Neural progenitor cell (in vitro differentiated cells): ENCODE data around the gene CHST14. TPM values are rescaled to one million over a fixed set of nuclear protein-coding genes. Genes with fewer than 3 reads are reported as not detected.

ENCODE experiments used
- DNase-seq: peaks from one replicate; pipeline ENCODE4 v3.0.0-alpha.2; 2016; ENCODE audit warnings: low spot score
- H2AFZ ChIP-seq: fragments of 200-600 bp; sonication (generic); replicated peaks from 2 replicates; pipeline ENCODE4 v1.6.1; 2016; ENCODE audit warnings: antibody characterized with exemption
- H3F3A ChIP-seq: fragments of 200-600 bp; sonication (generic); 2 replicates; pipeline ENCODE4 v1.6.1; 2016; ENCODE audit warnings: antibody characterized with exemption, low read depth
- H3K27ac ChIP-seq: fragments of 200-600 bp; sonication (generic); 2 replicates; pipeline ENCODE4 v1.5.1; 2016; ENCODE audit warnings: mild to moderate bottlenecking
- H3K27me3 ChIP-seq: fragments of 200-600 bp; sonication (generic); 2 replicates; pipeline ENCODE4 v1.6.1; 2016; ENCODE audit warnings: mild to moderate bottlenecking, moderate library complexity
- H3K36me3 ChIP-seq: fragments of 200-600 bp; sonication (generic); 2 replicates; pipeline ENCODE4 v1.5.1; 2016
- H3K4me1 ChIP-seq: fragments of 200-600 bp; sonication (generic); 2 replicates; pipeline ENCODE4 v1.6.1; 2016; ENCODE audit warnings: mixed run types
- H3K4me2 ChIP-seq: fragments of 200-600 bp; sonication (generic); 2 replicates; pipeline ENCODE4 v1.6.1; 2016
- H3K4me3 ChIP-seq: fragments of 200-600 bp; sonication (generic); 2 replicates; pipeline ENCODE4 v1.5.1; 2016
- H3K79me2 ChIP-seq: fragments of 200-600 bp; sonication (generic); 2 replicates; pipeline ENCODE4 v1.6.1; 2016; ENCODE audit warnings: low read depth
- H3K9ac ChIP-seq: fragments of 200-600 bp; sonication (generic); 2 replicates; pipeline ENCODE4 v1.6.1; 2016
- H3K9me3 ChIP-seq: fragments of 200-600 bp; sonication (generic); 2 replicates; pipeline ENCODE4 v1.5.1; 2016; ENCODE audit warnings: low read depth
- H4K20me1 ChIP-seq: fragments of 200-600 bp; sonication (generic); 2 replicates; pipeline ENCODE4 v1.6.1; 2016; ENCODE audit warnings: low read depth
- H3K27ac Mint-ChIP-seq: 3 replicates; pipeline ENCODE4 v1.8.0; 2021; ENCODE audit warnings: mixed read lengths
- H3K27me3 Mint-ChIP-seq: 2 replicates; pipeline ENCODE4 v1.8.0; 2022; ENCODE audit warnings: low read depth, mild to moderate bottlenecking, inconsistent platforms, moderate library complexity, mixed read lengths; ENCODE audit not compliant: insufficient read depth
- H3K36me3 Mint-ChIP-seq: 3 replicates; pipeline ENCODE4 v1.8.0; 2021; ENCODE audit warnings: mixed read lengths
- H3K4me1 Mint-ChIP-seq: 3 replicates; pipeline ENCODE4 v1.8.0; 2021; ENCODE audit warnings: mixed read lengths
- H3K4me3 Mint-ChIP-seq: 3 replicates; pipeline ENCODE4 v1.8.0; 2021; ENCODE audit warnings: mild to moderate bottlenecking, moderate library complexity, mixed read lengths
- H3K9me3 Mint-ChIP-seq: 3 replicates; pipeline ENCODE4 v1.8.0; 2020; ENCODE audit warnings: mixed read lengths
- EZH2 ChIP-seq: fragments of 200-600 bp; sonication (generic); IDR thresholded peaks from 2 replicates; pipeline ENCODE4 v1.6.1; 2017; ENCODE audit warnings: antibody characterized with exemption, mild to moderate bottlenecking, moderate library complexity
- EZH2phosphoT487 ChIP-seq: fragments of 200-600 bp; sonication (generic); IDR thresholded peaks from 2 replicates; pipeline ENCODE4 v1.6.1; 2017; ENCODE audit warnings: antibody characterized with exemption
- total RNA-seq: library from RNA; depleted of rRNA; stranded (reverse); fragments of >200 nt; gene quantifications from 2 replicates; pipeline ENCODE4 v1.2.3, GENCODE V29; 2015; ENCODE audit warnings: low replicate concordance
- TF ChIP-seq, protein P1 (sequence below): fragments of 200-600 bp; sonication (generic); IDR thresholded peaks from 2 replicates; pipeline ENCODE4 v1.5.1; 2017; ENCODE audit warnings: antibody characterized with exemption, mild to moderate bottlenecking

CHST14 gene
- total RNA-seq, 1 donor from 2014 or later: 11.9 TPM

DNA sequence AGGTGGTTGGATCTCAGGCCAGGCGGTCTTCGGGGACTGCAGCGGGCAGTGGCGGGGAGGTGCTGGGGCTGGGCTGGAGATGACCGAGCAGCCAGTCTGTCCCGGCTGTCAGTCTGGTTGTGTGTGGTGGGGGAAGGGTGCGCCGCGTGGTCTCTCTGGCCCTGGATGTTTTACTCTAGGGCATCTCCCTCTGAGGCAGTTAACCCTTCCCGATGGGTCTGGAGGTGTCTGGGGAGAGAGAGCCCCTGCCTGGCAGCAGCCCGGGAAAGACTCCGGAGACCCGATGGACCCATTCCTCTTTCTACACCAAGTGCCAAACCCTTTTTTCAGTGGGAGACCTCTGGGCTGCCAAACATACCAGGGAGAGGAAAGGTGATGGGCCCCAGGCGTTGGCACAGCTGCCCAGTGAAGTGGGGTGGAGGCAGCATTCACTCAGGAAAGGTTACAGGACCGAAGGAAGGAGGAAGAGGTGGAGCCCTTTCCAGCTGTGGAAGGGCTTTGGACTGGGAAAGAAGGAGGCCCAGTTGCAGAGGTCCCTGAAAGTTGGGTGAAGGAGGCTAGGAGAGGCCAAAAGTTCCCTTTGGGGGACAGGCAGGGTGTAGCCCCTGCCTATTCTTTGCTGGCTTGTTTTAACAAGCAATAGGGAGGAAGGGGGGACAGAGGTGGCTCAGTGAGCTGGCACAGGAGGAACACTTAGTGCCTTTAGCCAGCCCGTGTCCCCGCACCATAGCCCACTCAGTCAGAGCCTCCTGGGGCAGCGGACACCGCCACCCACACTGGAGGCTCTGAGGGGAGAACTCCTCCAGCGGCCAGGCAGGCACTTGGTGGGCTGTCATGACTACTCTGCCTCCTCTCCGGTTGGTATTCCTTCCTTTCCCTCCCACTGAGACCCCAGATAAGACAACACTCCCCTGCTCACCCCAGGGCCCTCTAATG, 32.8 kb upstream of the CHST14 start:
- Histone ChIP-seq H3F3A (peaks cover 30% of the 10 kb centered on the region), H3K27ac (no peak overlapping the region), H3K4me2 (peak overlapping the region; percentile 93), H3K9ac (no peak overlapping the region), H2AFZ (no peak overlapping the region), H3K9me3 (no peaks in the 10 kb centered on the region), H3K4me3 (peak overlapping the region; percentile 64), H3K4me1 (peaks cover 42% of the 10 kb centered on the region), H4K20me1 (peaks cover 14% of the 10 kb centered on the region), H3K27me3 (peaks cover 69% of the 10 kb centered on the region), H3K36me3 (no peaks in the 10 kb centered on the region), H3K79me2 (peaks cover 18% of the 10 kb centered on the region)
- Mint-ChIP-seq H3K27me3 (peaks cover 69% of the 10 kb centered on the region), H3K9me3 (no peaks in the 10 kb centered on the region), H3K4me1 (peaks cover 42% of the 10 kb centered on the region), H3K27ac (no peak overlapping the region), H3K36me3 (no peaks in the 10 kb centered on the region), H3K4me3 (peak overlapping the region; percentile 62)
- TF ChIP-seq, protein P1, sequence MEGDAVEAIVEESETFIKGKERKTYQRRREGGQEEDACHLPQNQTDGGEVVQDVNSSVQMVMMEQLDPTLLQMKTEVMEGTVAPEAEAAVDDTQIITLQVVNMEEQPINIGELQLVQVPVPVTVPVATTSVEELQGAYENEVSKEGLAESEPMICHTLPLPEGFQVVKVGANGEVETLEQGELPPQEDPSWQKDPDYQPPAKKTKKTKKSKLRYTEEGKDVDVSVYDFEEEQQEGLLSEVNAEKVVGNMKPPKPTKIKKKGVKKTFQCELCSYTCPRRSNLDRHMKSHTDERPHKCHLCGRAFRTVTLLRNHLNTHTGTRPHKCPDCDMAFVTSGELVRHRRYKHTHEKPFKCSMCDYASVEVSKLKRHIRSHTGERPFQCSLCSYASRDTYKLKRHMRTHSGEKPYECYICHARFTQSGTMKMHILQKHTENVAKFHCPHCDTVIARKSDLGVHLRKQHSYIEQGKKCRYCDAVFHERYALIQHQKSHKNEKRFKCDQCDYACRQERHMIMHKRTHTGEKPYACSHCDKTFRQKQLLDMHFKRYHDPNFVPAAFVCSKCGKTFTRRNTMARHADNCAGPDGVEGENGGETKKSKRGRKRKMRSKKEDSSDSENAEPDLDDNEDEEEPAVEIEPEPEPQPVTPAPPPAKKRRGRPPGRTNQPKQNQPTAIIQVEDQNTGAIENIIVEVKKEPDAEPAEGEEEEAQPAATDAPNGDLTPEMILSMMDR: no peak
- TF ChIP-seq EZH2phosphoT487 (no peak), EZH2 (no peak)
- DNase-seq: no peak

GRCh38 chr15:40438712-40439111, 32.1 kb upstream of the CHST14 start:
- no peak overlapping the region for H3K4me3 ChIP-seq
- H3K27ac ChIP-seq: no peak overlapping the region
- no peaks in the 10 kb centered on the region for H3K9me3 ChIP-seq
- no peak for DNase-seq
- H2AFZ ChIP-seq: no peak overlapping the region
- no peak overlapping the region for H3K27ac Mint-ChIP-seq
- peaks cover 47% of the 10 kb centered on the region for H3K4me1 Mint-ChIP-seq
- peaks cover 66% of the 10 kb centered on the region for H3K27me3 Mint-ChIP-seq
- peaks cover 25% of the 10 kb centered on the region for H3K79me2 ChIP-seq
- peak overlapping the region; percentile 93 for H3K4me2 ChIP-seq
- peak overlapping the region; percentile 62 for H3K4me3 Mint-ChIP-seq
- H3F3A ChIP-seq: peaks cover 31% of the 10 kb centered on the region
- no peaks in the 10 kb centered on the region for H3K9me3 Mint-ChIP-seq
- H3K36me3 Mint-ChIP-seq: no peaks in the 10 kb centered on the region
- TF ChIP-seq EZH2: no peak
- TF ChIP-seq EZH2phosphoT487: no peak
- TF ChIP-seq, protein P1: no peak
- peaks cover 62% of the 10 kb centered on the region for H3K27me3 ChIP-seq
- no peaks in the 10 kb centered on the region for H3K36me3 ChIP-seq
- no peak overlapping the region for H3K9ac ChIP-seq
- peaks cover 21% of the 10 kb centered on the region for H4K20me1 ChIP-seq
- peaks cover 42% of the 10 kb centered on the region for H3K4me1 ChIP-seq

- DNase-seq: peak; percentile 77
- Histone ChIP-seq H3K27me3 (peaks cover 54% of the 10 kb centered on the region), H3F3A (peaks cover 31% of the 10 kb centered on the region), H3K9ac (no peak overlapping the region), H4K20me1 (peaks cover 29% of the 10 kb centered on the region), H3K79me2 (peaks cover 33% of the 10 kb centered on the region), H3K27ac (no peak overlapping the region), H3K4me3 (peak overlapping the region; percentile 96), H3K4me1 (peaks cover 46% of the 10 kb centered on the region), H2AFZ (peak overlapping the region; percentile 30), H3K4me2 (peak overlapping the region; percentile 93), H3K36me3 (no peaks in the 10 kb centered on the region), H3K9me3 (no peaks in the 10 kb centered on the region)
- no peak overlapping the region for H3K27ac Mint-ChIP-seq
- H3K27me3 Mint-ChIP-seq: peaks cover 61% of the 10 kb centered on the region
- H3K36me3 Mint-ChIP-seq: no peaks in the 10 kb centered on the region
- peaks cover 54% of the 10 kb centered on the region for H3K4me1 Mint-ChIP-seq
- no peaks in the 10 kb centered on the region for H3K9me3 Mint-ChIP-seq
- no peak for TF ChIP-seq EZH2
- no peak for TF ChIP-seq EZH2phosphoT487
- TF ChIP-seq, protein P1: no peak
- H3K4me3 Mint-ChIP-seq: peak overlapping the region; percentile 88
Measured at GRCh38 chr15:40439461-40439959, 31.3 kb upstream of the CHST14 start.
